ENCODE measurements around the gene MSTN. TPM values are rescaled to one million over a fixed set of nuclear protein-coding genes. Genes with fewer than 3 reads are reported as not detected.

The MSTN gene
- total and polyA plus RNA-seq, 2 donors (not counting 3 experiments of a cell fraction or from before 2014, with no cell fraction given), result 0.04 TPM; not detected in 1

GRCh38 chr2:190090148-190090547, 27.6 kb upstream of the MSTN start:
- POLR2A ChIA-PET, result no interaction called here
- H3K9me1 ChIP-seq (replicated peaks; ENCODE audit: control insufficient read depth, extremely low read depth, insufficient read depth, low read length), result no peaks in the 10 kb centered on the region
- H3K79me2 ChIP-seq (ENCODE audit: control insufficient read depth, insufficient read depth, low read length), result no peaks in the 10 kb centered on the region
- intact Hi-C loops (cut with micrococcal nuclease) (no loop called here), dilution Hi-C loops (cut with MboI; ENCODE audit: extremely low pct_ligation_motif_present, low sequenced_read_pairs) (no loop called here)
- TF ChIP-seq POLR2A (IDR thresholded peaks at IDR 0.05; ENCODE audit: low read depth, low read length) (no peak), POLR2AphosphoS5 (IDR thresholded peaks at IDR 0.05; ENCODE audit: insufficient read depth, low read depth, low read length) (no peak), MAX (IDR thresholded peaks at IDR 0.05; ENCODE audit: insufficient read depth, insufficient read length) (no peak), JUN (IDR thresholded peaks at IDR 0.05; ENCODE audit: borderline replicate concordance, insufficient read depth, insufficient read length, low read depth) (no peak), CTCF (IDR thresholded peaks at IDR 0.05; ENCODE audit: extremely low read depth in 1 of 2, insufficient read depth in 1 of 2, low read depth in 1 of 2, low read length in 2 of 2) (no peak), FOS (IDR thresholded peaks at IDR 0.05; ENCODE audit: borderline replicate concordance, insufficient read depth, low read length) (no peak)
- FAIRE-seq (no peak), DNase-seq (ENCODE audit: low read depth, low spot score) (no peak)
- no peak overlapping the region for H3K9ac ChIP-seq (replicated peaks; ENCODE audit: extremely low read depth, insufficient read depth, low read length)
- no peaks in the 10 kb centered on the region for H3K9me3 ChIP-seq (replicated peaks; ENCODE audit: control insufficient read depth, insufficient read depth, low read length)
- no peak overlapping the region for H3K4me3 ChIP-seq (replicated peaks in 1 of 3; ENCODE audit: insufficient read depth in 1 of 3, low read depth in 1 of 3, low read length in 3 of 3)
- CTCF ChIA-PET, result interaction anchor here (1.1 to 4.2 kb wide), 3 partner anchors 187 to 229 kb away, joined by 4 to 41 read pairs (median 4); partner anchors contain the start of gene HIBCH
- H3K4me1 ChIP-seq (ENCODE audit: control insufficient read depth, extremely low read depth, insufficient read depth, low read length), result no peaks in the 10 kb centered on the region
- H3K27ac ChIP-seq (ENCODE audit: insufficient read depth, low read depth, low read length), result no peak overlapping the region
- peaks cover 0 to 2% of the 10 kb centered on the region in 2 experiments for H3K27me3 ChIP-seq (ENCODE audit: control insufficient read depth in 2 of 2, insufficient read depth in 2 of 2, low read length in 2 of 2)
- no peaks in the 10 kb centered on the region for H4K20me1 ChIP-seq (replicated peaks; ENCODE audit: control insufficient read depth, extremely low read depth, insufficient read depth, low read length)
- BruUV-seq (replicated peaks), result no TSS peak
- H3K36me3 ChIP-seq (ENCODE audit: control insufficient read depth in 2 of 2, extremely low read depth in 1 of 2, insufficient read depth in 2 of 2, low read length in 2 of 2), result no peaks in the 10 kb centered on the region
- H3K4me2 ChIP-seq (ENCODE audit: insufficient read depth, low read length), result no peak overlapping the region
- no peak overlapping the region for H2AFZ ChIP-seq (ENCODE audit: low read depth, low read length)

Data from endothelial cell of umbilical vein (primary cell).